Myocyte (in vitro differentiated cells): Measurements from ENCODE around the gene AMN. TPM values are rescaled to one million over a fixed set of nuclear protein-coding genes. Genes with fewer than 3 reads are reported as not detected.

Source experiments
- DNase-seq: peaks from one replicate; pipeline ENCODE4 v3.0.0-alpha.2; 2012; ENCODE audit warnings: low read depth
- total RNA-seq: library from RNA; depleted of rRNA; stranded (reverse); fragments of >200 nt; gene quantifications from 2 replicates; pipeline ENCODE4 v1.2.3, GENCODE V29; 2014

The AMN gene
- total RNA-seq, 1 donor from 2014 or later = 0.59 TPM

GRCh38 chr14:102927878-102928411, 5.5 kb downstream of the AMN start:
- DNase-seq = no peak

GRCh38 chr14:102928412-102929240, 6.2 kb downstream of the AMN start:
- no peak for DNase-seq

GRCh38 chr14:102929241-102930137, 7.0 kb downstream of the AMN start:
- no peak for DNase-seq

DNA sequence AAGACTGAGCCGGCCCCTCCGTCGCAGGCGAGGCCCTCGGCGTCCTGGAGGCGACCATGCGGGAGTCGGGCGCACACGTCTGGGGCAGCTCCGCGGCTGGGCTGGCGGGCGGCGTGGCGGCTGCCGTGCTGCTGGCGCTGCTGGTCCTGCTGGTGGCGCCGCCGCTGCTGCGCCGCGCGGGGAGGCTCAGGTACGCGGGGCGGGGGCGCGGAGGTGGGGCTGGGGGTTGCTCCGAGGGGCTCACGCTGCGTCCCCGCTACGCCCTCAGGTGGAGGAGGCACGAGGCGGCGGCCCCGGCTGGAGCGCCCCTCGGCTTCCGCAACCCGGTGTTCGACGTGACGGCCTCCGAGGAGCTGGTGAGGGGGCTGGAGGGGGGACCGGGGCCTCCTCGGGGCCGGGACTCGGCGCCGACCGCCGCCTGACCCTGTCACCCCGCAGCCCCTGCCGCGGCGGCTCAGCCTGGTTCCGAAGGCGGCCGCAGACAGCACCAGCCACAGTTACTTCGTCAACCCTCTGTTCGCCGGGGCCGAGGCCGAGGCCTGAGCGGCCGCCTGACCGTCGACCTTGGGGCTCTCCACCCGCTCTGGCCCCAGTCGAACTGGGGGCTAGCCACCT, 7.8 kb downstream of the AMN start:
- DNase-seq = no peak

- DNase-seq = peak; percentile 96
Observed at GRCh38 chr14:102930753-102931579, 8.5 kb downstream of the AMN start.

GRCh38 chr14:102931580-102932285, 9.3 kb downstream of the AMN start:
- DNase-seq = no peak

- DNase-seq = peak; percentile 26
Observed at GRCh38 chr14:102932484-102933248, 10.2 kb downstream of the AMN start.

GRCh38 chr14:102933618-102934231, 11.3 kb downstream of the AMN start:
- DNase-seq = no peak

- DNase-seq = no peak
Observed at GRCh38 chr14:102935756-102936155, 13.3 kb downstream of the AMN start.

GRCh38 chr14:102937331-102938175, 15.1 kb downstream of the AMN start:
- no peak for DNase-seq

DNA sequence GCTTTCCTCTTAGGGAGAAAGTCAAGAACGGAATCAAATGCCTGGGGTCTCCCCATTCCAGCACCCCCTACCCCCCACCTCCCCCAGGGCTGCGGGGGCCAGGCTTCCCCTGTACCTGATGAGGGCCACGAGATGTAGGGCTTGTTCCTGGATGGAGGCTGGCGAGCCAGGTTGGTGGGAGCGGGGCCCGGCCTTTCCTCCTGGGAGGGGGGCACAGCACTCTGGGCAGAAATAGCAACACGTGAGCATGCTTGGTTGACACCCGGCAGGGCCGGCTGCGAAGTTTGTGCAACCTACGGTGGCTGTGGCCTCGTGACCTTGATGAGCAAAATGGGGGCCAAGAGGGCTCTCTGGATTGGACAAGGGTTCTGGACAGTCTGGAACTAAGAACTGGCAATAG, 15.7 kb downstream of the AMN start:
- DNase-seq = no peak

DNA sequence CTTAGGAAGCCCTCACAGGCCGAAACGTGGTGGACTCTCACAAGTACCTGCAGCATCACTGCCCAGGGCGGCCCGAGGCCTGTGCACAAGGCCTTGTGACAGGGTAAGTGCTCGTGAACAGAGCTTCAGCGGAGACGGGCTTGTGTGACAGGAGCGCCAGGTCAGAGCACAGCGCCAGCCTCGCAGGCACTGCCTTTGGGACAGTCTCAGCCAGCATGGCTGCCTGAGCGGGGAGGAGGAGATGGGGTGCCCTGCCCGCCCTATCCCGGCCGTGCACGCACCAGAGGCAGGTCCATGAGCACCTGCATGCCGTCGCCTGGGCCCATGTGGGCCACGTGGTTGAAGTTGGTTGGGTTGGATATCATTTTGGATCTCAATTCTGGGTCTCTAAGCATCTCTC, 16.9 kb downstream of the AMN start:
- no peak for DNase-seq

DNA sequence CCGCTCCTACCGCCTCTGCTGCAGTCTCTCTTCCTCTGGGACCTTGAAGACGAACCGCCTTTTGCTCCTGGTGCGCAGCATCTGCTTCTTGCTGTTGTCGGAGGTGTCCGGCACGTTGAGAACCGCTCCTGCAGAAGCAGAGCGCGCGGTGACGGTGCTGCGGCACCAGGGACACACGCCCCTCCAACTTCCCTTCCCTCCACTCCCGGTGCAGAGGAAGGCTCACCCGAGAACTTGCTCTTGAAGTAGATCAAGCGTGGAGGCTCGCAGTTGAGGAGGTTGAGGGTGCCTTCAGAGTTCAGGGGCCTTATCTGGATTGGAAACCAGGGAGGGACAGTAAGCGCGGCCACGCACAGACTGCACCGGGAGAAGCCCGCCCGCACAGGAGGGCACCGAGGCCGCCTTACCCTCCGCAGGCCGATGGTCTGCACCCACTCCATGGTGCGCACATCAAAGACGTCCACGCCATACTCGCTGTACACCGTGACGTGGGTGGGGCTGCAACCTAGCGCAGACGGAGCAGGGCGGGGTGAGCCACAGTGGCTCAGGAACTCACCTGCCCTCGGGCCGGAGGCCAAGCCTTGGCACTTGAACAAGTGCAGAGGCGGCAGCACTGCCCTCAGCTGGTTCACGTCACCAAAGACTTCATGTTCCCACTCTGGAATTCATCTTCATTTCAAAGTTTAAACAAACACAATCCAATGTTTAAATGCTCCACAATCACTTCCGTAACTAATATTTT, 17.5 kb downstream of the AMN start:
- DNase-seq = no peak

- DNase-seq = no peak
Observed at GRCh38 chr14:102940729-102941362, 18.4 kb downstream of the AMN start.

DNA sequence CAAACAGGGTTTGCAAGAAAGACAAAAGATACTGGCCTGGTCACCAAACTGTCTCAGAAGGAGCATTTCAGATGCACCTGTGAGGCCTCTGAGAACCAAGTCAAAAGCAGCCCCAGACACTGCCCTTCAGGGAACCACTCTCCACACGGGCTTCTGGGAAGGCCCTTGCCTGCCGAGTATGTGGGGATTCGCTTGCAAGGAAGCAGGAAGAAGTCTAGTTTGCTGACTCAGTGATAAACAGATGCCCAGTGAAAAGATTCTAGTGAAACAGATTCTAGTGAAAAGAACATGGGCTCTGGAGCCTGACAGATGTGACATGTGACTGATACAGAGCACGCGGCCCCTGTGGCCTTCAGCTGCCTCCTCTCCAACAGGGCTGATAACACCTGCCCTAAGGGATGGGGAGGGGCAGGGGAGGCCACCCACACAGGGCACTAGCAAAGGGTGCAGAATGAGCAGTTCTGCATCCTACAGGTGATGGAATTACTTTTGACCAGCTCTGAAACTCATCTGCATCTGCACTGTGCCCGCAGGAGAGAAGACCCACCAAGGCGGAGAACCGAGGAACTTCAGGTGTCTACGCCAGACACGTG, 19.1 kb downstream of the AMN start:
- no peak for DNase-seq

- DNase-seq = no peak
Observed at GRCh38 chr14:102942069-102942468, 19.6 kb downstream of the AMN start.
